ENCODE results near the gene RNLS. TPM values are rescaled to one million over a fixed set of nuclear protein-coding genes. Genes with fewer than 3 reads are reported as not detected.

The RNLS gene
- total RNA-seq, 1 donor from 2014 or later: 1.7 TPM

DNA sequence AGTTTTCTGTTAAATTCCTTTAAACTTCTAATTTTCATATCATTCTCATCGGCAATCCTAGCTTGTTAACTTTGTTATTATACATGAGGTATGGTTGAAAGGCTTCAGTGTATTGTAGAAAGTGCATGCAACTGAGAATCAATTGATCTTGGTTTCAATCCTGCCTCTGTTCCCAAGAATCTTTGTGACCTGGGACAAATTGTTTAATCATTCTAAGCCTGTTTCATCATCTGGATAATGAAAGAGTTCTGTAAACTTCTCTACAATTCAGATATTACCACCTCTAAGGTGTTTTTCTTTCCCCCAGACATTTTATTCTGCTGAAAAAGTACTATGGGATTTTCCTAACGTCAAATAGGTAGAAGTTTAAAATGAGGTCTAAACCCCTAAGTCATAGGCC, 179.0 kb downstream of the RNLS start:
- Mint-ChIP-seq H3K9me3 (ENCODE audit: unreplicated experiment) (peaks cover 8% of the 10 kb centered on the region), H3K27ac (ENCODE audit: unreplicated experiment) (no peak overlapping the region)
- no peak for TF ChIP-seq CTCF (IDR thresholded peaks at IDR 0.05)

GRCh38 chr10:88401671-88402347, 181.3 kb downstream of the RNLS start:
- Mint-ChIP-seq H3K27me3 (ENCODE audit: unreplicated experiment) (no peaks in the 10 kb centered on the region), H3K9me3 (ENCODE audit: unreplicated experiment) (peaks cover 25% of the 10 kb centered on the region), H3K36me3 (ENCODE audit: unreplicated experiment) (no peaks in the 10 kb centered on the region), H3K4me1 (ENCODE audit: unreplicated experiment) (peaks cover 1% of the 10 kb centered on the region), H3K4me3 (ENCODE audit: unreplicated experiment) (no peak overlapping the region), H3K27ac (ENCODE audit: unreplicated experiment) (no peak overlapping the region)
- no peak for DNase-seq (ENCODE audit: extremely low spot score, unreplicated experiment)
- peak; percentile 48 for TF ChIP-seq CTCF (IDR thresholded peaks at IDR 0.05)

More for the DNA sequence above, 179.0 kb downstream of the RNLS start:
- DNase-seq (ENCODE audit: extremely low spot score, unreplicated experiment): no peak
- H3K27me3 Mint-ChIP-seq (ENCODE audit: unreplicated experiment): no peaks in the 10 kb centered on the region
- no peak overlapping the region for H3K4me3 Mint-ChIP-seq (ENCODE audit: unreplicated experiment)
- H3K4me1 Mint-ChIP-seq (ENCODE audit: unreplicated experiment): peaks cover 1% of the 10 kb centered on the region
- H3K36me3 Mint-ChIP-seq (ENCODE audit: unreplicated experiment): no peaks in the 10 kb centered on the region

DNA sequence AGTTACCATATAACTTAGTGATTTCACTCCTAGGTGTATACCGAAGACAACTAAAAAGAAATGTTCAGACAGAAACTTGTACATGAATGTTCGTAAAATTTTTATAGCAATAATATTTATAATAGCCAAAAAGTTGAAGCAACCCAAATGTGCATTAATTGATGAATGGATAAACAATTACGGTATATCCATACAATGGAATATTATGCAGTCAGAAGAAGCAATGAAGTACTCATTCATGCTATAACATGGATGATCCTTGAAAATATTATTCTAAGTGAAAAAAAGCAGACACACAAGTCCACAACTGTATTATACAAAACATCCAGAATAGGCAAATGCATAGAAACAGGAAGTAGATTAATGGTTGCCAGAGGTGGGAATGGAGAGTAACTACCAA, 183.9 kb downstream of the RNLS start:
- no peak for TF ChIP-seq CTCF (IDR thresholded peaks at IDR 0.05)
- Mint-ChIP-seq H3K27ac (ENCODE audit: unreplicated experiment) (no peak overlapping the region), H3K9me3 (ENCODE audit: unreplicated experiment) (peaks cover 27% of the 10 kb centered on the region), H3K27me3 (ENCODE audit: unreplicated experiment) (no peaks in the 10 kb centered on the region), H3K36me3 (ENCODE audit: unreplicated experiment) (no peaks in the 10 kb centered on the region), H3K4me3 (ENCODE audit: unreplicated experiment) (no peak overlapping the region), H3K4me1 (ENCODE audit: unreplicated experiment) (peaks cover 1% of the 10 kb centered on the region)
- DNase-seq (ENCODE audit: extremely low spot score, unreplicated experiment): no peak

DNA sequence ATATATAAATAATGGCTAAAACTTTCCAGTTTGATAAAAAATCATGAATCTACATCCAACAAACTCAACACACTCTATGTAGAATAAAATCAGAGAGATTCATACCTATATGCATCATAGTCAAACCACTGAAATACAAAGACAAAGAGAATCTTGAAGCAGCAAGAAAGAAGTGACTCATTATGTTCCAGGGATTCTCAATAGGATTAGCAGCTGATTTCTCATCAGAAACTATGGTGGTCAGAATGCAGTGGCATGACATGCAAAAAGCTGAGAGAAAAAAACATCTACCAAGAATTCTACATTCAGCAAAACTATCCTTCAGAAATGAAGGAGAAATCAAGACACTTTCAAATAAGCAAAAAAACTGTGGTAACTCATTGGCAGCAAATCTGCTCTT, 187.4 kb downstream of the RNLS start:
- TF ChIP-seq CTCF (IDR thresholded peaks at IDR 0.05): no peak
- peaks cover 27% of the 10 kb centered on the region for H3K9me3 Mint-ChIP-seq (ENCODE audit: unreplicated experiment)
- H3K4me1 Mint-ChIP-seq (ENCODE audit: unreplicated experiment): no peaks in the 10 kb centered on the region
- no peak overlapping the region for H3K27ac Mint-ChIP-seq (ENCODE audit: unreplicated experiment)
- no peaks in the 10 kb centered on the region for H3K36me3 Mint-ChIP-seq (ENCODE audit: unreplicated experiment)
- H3K4me3 Mint-ChIP-seq (ENCODE audit: unreplicated experiment): no peak overlapping the region
- DNase-seq (ENCODE audit: extremely low spot score, unreplicated experiment): no peak
- H3K27me3 Mint-ChIP-seq (ENCODE audit: unreplicated experiment): no peaks in the 10 kb centered on the region

- Mint-ChIP-seq H3K4me1 (ENCODE audit: unreplicated experiment) (no peaks in the 10 kb centered on the region), H3K27me3 (ENCODE audit: unreplicated experiment) (no peaks in the 10 kb centered on the region), H3K9me3 (ENCODE audit: unreplicated experiment) (peaks cover 14% of the 10 kb centered on the region), H3K27ac (ENCODE audit: unreplicated experiment) (no peak overlapping the region), H3K4me3 (ENCODE audit: unreplicated experiment) (no peak overlapping the region), H3K36me3 (ENCODE audit: unreplicated experiment) (no peaks in the 10 kb centered on the region)
- TF ChIP-seq CTCF (IDR thresholded peaks at IDR 0.05): no peak
- DNase-seq (ENCODE audit: extremely low spot score, unreplicated experiment): no peak
Observed at GRCh38 chr10:88392222-88392621, 190.9 kb downstream of the RNLS start.

Measured in osteocyte (in vitro differentiated cells).